H1 (cell line): ENCODE measurements around the gene NR3C1. TPM values are rescaled to one million over a fixed set of nuclear protein-coding genes. Genes with fewer than 3 reads are reported as not detected.
"Not testable (repeated sequence)": the region's sequence is repeated elsewhere in the genome, so short reads cannot be mapped to it uniquely, and the experiment has no call there.

Source experiments
- CTCF ChIA-PET: fragments of 300-600 bp; sonication (Branson Sonifier 250); formaldehyde crosslinking; loops from one replicate; lab custom pipeline; 2021; ENCODE audit not compliant: partially characterized antibody; lab: Charles Lee
- POLR2A ChIA-PET: fragments of 300-600 bp; sonication (Branson Sonifier 250); formaldehyde crosslinking; loops from one replicate; lab custom pipeline; 2021; ENCODE audit warnings: inconsistent platforms; ENCODE audit not compliant: partially characterized antibody; lab: Charles Lee
- DNase-seq, 2 experiments: peaks; one replicate each; pipeline versions ENCODE4 v3.0.0 to v3.0.0-alpha.2; 2010 to 2022; ENCODE audit warnings: low spot score in 2 of 2, low read depth in 1 of 2, mixed read lengths in 1 of 2
- FAIRE-seq: peaks from 2 replicates; lab custom pipeline; 2011; peaks lifted over from hg19 to GRCh38; lab: Jason Lieb, UNC
- H2AFZ ChIP-seq: 2 replicates; pipeline ENCODE4 v1.8.1; 2012; ENCODE audit warnings: low read length, inconsistent platforms
- H2AK5ac ChIP-seq: 2 replicates; pipeline ENCODE4 v1.6.1; 2013; ENCODE audit warnings: low read depth, low read length
- H2BK120ac ChIP-seq: replicated peaks from 2 replicates; pipeline ENCODE3; 2013; ENCODE audit warnings: low read depth, low read length, inconsistent platforms
- H2BK12ac ChIP-seq: 2 replicates; pipeline ENCODE4 v1.6.1; 2013; ENCODE audit warnings: low read depth, low read length
- H2BK15ac ChIP-seq: 2 replicates; pipeline ENCODE4 v1.6.1; 2013; ENCODE audit warnings: low read length
- H2BK20ac ChIP-seq: 2 replicates; pipeline ENCODE4 v1.6.1; 2013; ENCODE audit warnings: low read length
- H2BK5ac ChIP-seq: 2 replicates; pipeline ENCODE4 v1.6.1; 2013; ENCODE audit warnings: low read depth, low read length
- H3K14ac ChIP-seq: 2 replicates; pipeline ENCODE4 v1.6.1; 2013; ENCODE audit warnings: inconsistent platforms; ENCODE audit not compliant: insufficient read length
- H3K18ac ChIP-seq: 2 replicates; pipeline ENCODE4 v1.6.1; 2013; ENCODE audit warnings: low read length; ENCODE audit errors: extremely low read depth
- H3K23ac ChIP-seq: 2 replicates; pipeline ENCODE4 v1.6.1; 2013; ENCODE audit warnings: inconsistent platforms; ENCODE audit not compliant: insufficient read length
- H3K23me2 ChIP-seq: 2 replicates; pipeline ENCODE4 v1.6.1; 2013; ENCODE audit warnings: low read depth, low read length
- H3K27ac ChIP-seq: 2 replicates; pipeline ENCODE4 v1.6.1; 2011; ENCODE audit warnings: low read depth, low read length, inconsistent platforms
- H3K27me3 ChIP-seq, 4 experiments: replicated peaks in 1 of 4; 1 replicate in 1 of 4; 2 replicates in 3 of 4; pipeline versions ENCODE4 v1.6.1 to v1.8.1; 2011 to 2013; ENCODE audit warnings: low read length in 3 of 4, mild to moderate bottlenecking in 3 of 4, inconsistent platforms in 2 of 4, mixed read lengths in 2 of 4, moderate library complexity in 1 of 4; ENCODE audit not compliant: control insufficient read depth in 3 of 4, insufficient read depth in 3 of 4; ENCODE audit errors: extremely low read depth in 1 of 4
- H3K36me3 ChIP-seq, 4 experiments: 2 replicates each; pipeline versions ENCODE4 v1.6.1 to v1.8.1; 2011 to 2013; ENCODE audit warnings: mild to moderate bottlenecking in 4 of 4, low read length in 3 of 4, moderate library complexity in 2 of 4, control low read depth in 1 of 4, inconsistent platforms in 1 of 4; ENCODE audit not compliant: insufficient read depth in 4 of 4, control insufficient read depth in 2 of 4
- H3K4ac ChIP-seq: replicated peaks from 2 replicates; pipeline ENCODE3; 2013; ENCODE audit warnings: low read length, low read depth, mixed read lengths, inconsistent platforms; ENCODE audit not compliant: insufficient read length
- H3K4me1 ChIP-seq, 4 experiments: replicated peaks in 1 of 4; 1 replicate in 1 of 4; 2 replicates in 3 of 4; pipeline versions ENCODE4 v1.6.1 to v1.8.1; 2011 to 2013; ENCODE audit warnings: low read length in 3 of 4, inconsistent platforms in 2 of 4, mixed read lengths in 1 of 4; ENCODE audit not compliant: insufficient read depth in 4 of 4, control insufficient read depth in 3 of 4
- H3K4me2 ChIP-seq, 2 experiments: 2 replicates each; pipeline versions ENCODE4 v1.6.1 to v1.8.1; 2011 to 2013; ENCODE audit warnings: low read depth in 2 of 2, low read length in 2 of 2, control low read depth in 1 of 2, inconsistent platforms in 1 of 2, mild to moderate bottlenecking in 1 of 2; ENCODE audit not compliant: insufficient read depth in 1 of 2
- H3K4me3 ChIP-seq, 4 experiments: fragments of 200-600, 300-600 bp in 1 of 4; sonication (generic), shearing (Covaris generic), sonication (Bioruptor Twin) in 1 of 4; 2 replicates each; pipeline versions ENCODE4 v1.5.1 to v1.8.1; 2011 to 2016; ENCODE audit warnings: low read length in 4 of 4, low read depth in 3 of 4, control low read depth in 2 of 4, inconsistent platforms in 2 of 4, mild to moderate bottlenecking in 2 of 4, mixed read lengths in 1 of 4, moderate library complexity in 1 of 4; ENCODE audit not compliant: insufficient read depth in 2 of 4; ENCODE audit errors: extremely low read depth in 1 of 4
- H3K56ac ChIP-seq: replicated peaks from 2 replicates; pipeline ENCODE3; 2013; ENCODE audit warnings: low read depth, mild to moderate bottlenecking, mixed read lengths, low read length, inconsistent platforms; ENCODE audit not compliant: insufficient read length
- H3K79me1 ChIP-seq: 2 replicates; pipeline ENCODE4 v1.6.1; 2013; ENCODE audit warnings: low read depth, low read length, control low read depth
- H3K79me2 ChIP-seq, 2 experiments: 2 replicates each; pipeline versions ENCODE4 v1.6.1 to v1.8.1; 2012 to 2013; ENCODE audit warnings: low read length in 2 of 2, mild to moderate bottlenecking in 2 of 2, inconsistent platforms in 1 of 2; ENCODE audit not compliant: insufficient read depth in 2 of 2, control insufficient read depth in 1 of 2
- H3K9ac ChIP-seq, 4 experiments: replicated peaks in 1 of 4; 1 replicate in 1 of 4; 2 replicates in 3 of 4; pipeline versions ENCODE4 v1.6.1 to v1.8.1; 2011 to 2013; ENCODE audit warnings: low read depth in 3 of 4, low read length in 3 of 4, control low read depth in 2 of 4, mild to moderate bottlenecking in 2 of 4, moderate library complexity in 2 of 4, inconsistent platforms in 1 of 4; ENCODE audit errors: extremely low read depth in 1 of 4
- H3K9me3 ChIP-seq, 2 experiments: 2 replicates each; pipeline versions ENCODE4 v1.6.1 to v1.8.1; 2012 to 2013; ENCODE audit warnings: mild to moderate bottlenecking in 2 of 2, moderate library complexity in 2 of 2, control low read depth in 1 of 2, inconsistent platforms in 1 of 2, low read depth in 1 of 2, low read length in 1 of 2, mixed read lengths in 1 of 2; ENCODE audit not compliant: insufficient read depth in 2 of 2
- H4K20me1 ChIP-seq, 2 experiments: replicated peaks in 1 of 2; 2 replicates each; pipeline versions ENCODE3 to v1.8.1; 2011 to 2013; ENCODE audit warnings: inconsistent platforms in 2 of 2, low read length in 2 of 2, mild to moderate bottlenecking in 1 of 2; ENCODE audit not compliant: insufficient read depth in 2 of 2, control insufficient read depth in 1 of 2
- H4K5ac ChIP-seq: 2 replicates; pipeline ENCODE4 v1.6.1; 2013; ENCODE audit warnings: low read length, low read depth, mixed read lengths, inconsistent platforms; ENCODE audit not compliant: insufficient read length
- H4K8ac ChIP-seq: 2 replicates; pipeline ENCODE4 v1.8.0; 2013; ENCODE audit warnings: mild to moderate bottlenecking, moderate library complexity, low read length, inconsistent platforms; ENCODE audit not compliant: insufficient read depth; ENCODE audit errors: extremely low read depth
- H4K91ac ChIP-seq: replicated peaks from 2 replicates; pipeline ENCODE3; 2013; ENCODE audit warnings: low read length, mixed read lengths, inconsistent platforms; ENCODE audit not compliant: insufficient read length
- WGBS, 2 experiments: shearing (Covaris generic) in 1 of 2; methylation state at CpG; one replicate each; pipeline versions ENCODE4 v1.1.6 to v1.1.7; 2013 to 2015; ENCODE audit warnings: low lambda C conversion rate in 2 of 2, mixed read lengths in 2 of 2, inconsistent platforms in 1 of 2, low coverage in 1 of 2, missing lambda C conversion rate in 1 of 2; ENCODE audit not compliant: insufficient replicate concordance in 2 of 2, insufficient coverage in 1 of 2, insufficient read length in 1 of 2; ENCODE audit errors: extremely low coverage in 1 of 2, missing lambda C conversion rate in 1 of 2; 5-methylcytosine and 5-hydroxymethylcytosine counted together
- polyA plus RNA-seq, 7 experiments: library from polyadenylated mRNA; depleted of rRNA in 3 of 7; stranded (reverse) in 5 of 7; unstranded in 2 of 7; fragments of >200 nt in 5 of 7; fragments of 200-250 nt in 2 of 7; gene quantifications; 1 replicate in 5 of 7; 2 replicates in 1 of 7; 4 replicates in 1 of 7; pipeline versions ENCODE4 v1.2.1 to v1.2.3, GENCODE V29; 2011 to 2013; ENCODE audit warnings: missing spikeins in 2 of 7, mixed read lengths in 2 of 7
- total RNA-seq: library from RNA; stranded (reverse); fragmentation: NEBNext Ultra II Directional; extraction: Animal tissue kit (Norgen Biotek cat#: 25700); gene quantifications from 2 replicates; pipeline ENCODE4 v1.2.1, GENCODE V29; 2021

The NR3C1 gene
- total and polyA plus RNA-seq, 2 of the 8 experiments (the other 6 are each of a cell fraction or from before 2014, with no cell fraction given): 1.7 to 5.4 TPM

DNA sequence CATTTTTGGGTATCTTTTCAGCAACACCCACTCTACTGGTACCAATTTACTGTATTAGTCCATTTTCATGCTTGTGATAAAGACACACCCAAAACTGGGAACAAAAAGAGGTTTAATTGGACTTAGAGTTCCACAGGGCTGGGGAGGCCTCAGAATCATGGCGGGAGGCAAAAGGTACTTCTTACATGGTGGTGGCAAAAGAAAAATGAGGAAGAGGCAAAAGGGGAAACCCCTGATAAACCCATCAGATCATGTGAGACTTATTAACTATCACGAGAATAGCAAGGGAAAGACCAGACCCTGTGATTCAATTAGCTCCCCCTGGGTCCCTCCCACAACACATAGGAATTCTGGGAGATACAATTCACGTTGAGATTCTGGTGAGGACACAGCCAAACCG lies 78.4 kb downstream of the NR3C1 start:
- H3K79me2 ChIP-seq, H3K4me3 ChIP-seq, H3K27me3 ChIP-seq, H2AK5ac ChIP-seq, H2AFZ ChIP-seq, H4K20me1 ChIP-seq, H3K4ac ChIP-seq, H2BK12ac ChIP-seq, H3K27ac ChIP-seq, H2BK120ac ChIP-seq, H4K5ac ChIP-seq, H2BK5ac ChIP-seq, H3K79me1 ChIP-seq, H3K4me1 ChIP-seq, H3K23ac ChIP-seq, H3K23me2 ChIP-seq, H4K8ac ChIP-seq, H3K56ac ChIP-seq, H2BK15ac ChIP-seq, H3K9me3 ChIP-seq, H3K4me2 ChIP-seq, CTCF ChIA-PET, H3K36me3 ChIP-seq, H3K18ac ChIP-seq, H2BK20ac ChIP-seq, DNase-seq, POLR2A ChIA-PET, FAIRE-seq, H4K91ac ChIP-seq, H3K14ac ChIP-seq, H3K9ac ChIP-seq: not testable (repeated sequence)
- 85% methylated on average over 4 of the region's 4 CpGs; no CpG with 5 or more reads in 1 of the 2 experiments for WGBS, 2 experiments

DNA sequence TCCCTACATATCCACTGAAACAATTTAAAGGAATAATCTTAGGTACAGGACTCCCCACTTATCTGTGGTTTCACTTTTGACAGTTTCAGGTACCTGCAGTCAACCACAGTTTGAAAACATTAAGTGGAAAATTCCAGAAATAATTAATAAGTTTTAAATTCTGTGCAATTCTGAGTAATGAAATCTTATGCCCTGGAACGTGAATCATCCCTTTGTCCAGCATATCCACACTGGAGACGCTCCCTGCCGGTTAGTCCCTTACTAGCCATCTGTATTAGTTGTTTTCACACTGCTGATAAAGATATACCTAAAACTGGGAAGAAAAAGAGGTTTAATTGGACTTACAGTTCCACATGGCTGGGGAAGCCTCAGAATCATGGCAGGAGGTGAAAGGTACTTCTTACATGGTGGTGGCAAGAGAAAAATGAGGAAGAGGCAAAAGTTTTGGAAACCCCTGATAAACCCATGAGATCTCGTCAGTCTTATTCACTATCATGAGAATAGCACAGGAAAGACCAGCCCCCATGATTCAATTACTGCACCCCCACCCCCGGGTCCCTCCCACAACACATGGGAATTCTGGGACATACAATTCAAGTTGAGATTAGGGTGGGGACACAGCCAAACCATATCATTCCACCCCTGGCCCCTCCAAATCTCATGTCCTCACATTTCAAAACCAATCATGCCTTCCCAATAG lies 80.4 kb downstream of the NR3C1 start:
- H3K9ac ChIP-seq, H3K79me1 ChIP-seq, H3K23me2 ChIP-seq, H2BK120ac ChIP-seq, H2BK20ac ChIP-seq, H3K14ac ChIP-seq, H3K27ac ChIP-seq, DNase-seq, H3K9me3 ChIP-seq, H3K4me1 ChIP-seq, H4K20me1 ChIP-seq, H3K36me3 ChIP-seq, H3K23ac ChIP-seq, H3K4me3 ChIP-seq, H2AK5ac ChIP-seq, POLR2A ChIA-PET, H2BK5ac ChIP-seq, H3K79me2 ChIP-seq, H3K27me3 ChIP-seq, H4K8ac ChIP-seq, H2AFZ ChIP-seq, H3K4me2 ChIP-seq, H3K56ac ChIP-seq, H2BK12ac ChIP-seq, H4K5ac ChIP-seq, H2BK15ac ChIP-seq, H3K18ac ChIP-seq, FAIRE-seq, H3K4ac ChIP-seq, H4K91ac ChIP-seq: not testable (repeated sequence)
- 86% methylated on average over 5 of the region's 5 CpGs; no CpG with 5 or more reads in 1 of the 2 experiments for WGBS, 2 experiments
- CTCF ChIA-PET: interaction anchor here (0.8 kb wide), 1 partner anchor 606 kb away, joined by 3 read pairs; no protein-coding TSS in a partner anchor
